GM23248 (cell line): ENCODE measurements around the gene SLMAP. TPM values are rescaled to one million over a fixed set of nuclear protein-coding genes. Genes with fewer than 3 reads are reported as not detected.
A peak's percentile ranks its signal among the peaks of the same experiment; 100 is the strongest.

Experiments used
- DNase-seq: peaks from one replicate; pipeline ENCODE4 v3.0.0-alpha.2; 2015
- H2AFZ ChIP-seq: fragments of 200-600 bp; sonication (generic); 2 replicates; pipeline ENCODE4 v1.6.1; 2016; ENCODE audit warnings: antibody characterized with exemption
- H3F3A ChIP-seq: fragments of 200-600 bp; sonication (generic); 2 replicates; pipeline ENCODE4 v1.6.1; 2016; ENCODE audit warnings: mild to moderate bottlenecking, antibody characterized with exemption, mixed run types; ENCODE audit not compliant: insufficient read depth
- H3K27ac ChIP-seq: fragments of 200-600 bp; sonication (generic); 2 replicates; pipeline ENCODE4 v1.5.1; 2016; ENCODE audit warnings: mild to moderate bottlenecking
- H3K27me3 ChIP-seq: fragments of 200-600 bp; sonication (generic); replicated peaks from 2 replicates; pipeline ENCODE4 v1.6.1; 2016; ENCODE audit warnings: mild to moderate bottlenecking; ENCODE audit not compliant: insufficient read depth
- H3K36me3 ChIP-seq: fragments of 200-600 bp; sonication (generic); 2 replicates; pipeline ENCODE4 v1.6.1; 2016; ENCODE audit warnings: low read depth, mild to moderate bottlenecking
- H3K4me1 ChIP-seq: fragments of 200-600 bp; sonication (generic); 2 replicates; pipeline ENCODE4 v1.6.1; 2016; ENCODE audit warnings: mild to moderate bottlenecking; ENCODE audit not compliant: insufficient read depth
- H3K4me2 ChIP-seq: fragments of 200-600 bp; sonication (generic); one replicate; pipeline ENCODE4 v1.6.1; 2016; ENCODE audit warnings: mild to moderate bottlenecking; ENCODE audit not compliant: unreplicated experiment
- H3K4me3 ChIP-seq: fragments of 200-600 bp; sonication (generic); 2 replicates; pipeline ENCODE4 v1.5.1; 2016; ENCODE audit warnings: mild to moderate bottlenecking
- H3K79me2 ChIP-seq: fragments of 200-600 bp; sonication (generic); 2 replicates; pipeline ENCODE4 v1.6.1; 2016; ENCODE audit warnings: mild to moderate bottlenecking; ENCODE audit not compliant: insufficient read depth
- H3K9ac ChIP-seq: fragments of 200-600 bp; sonication (generic); 2 replicates; pipeline ENCODE4 v1.6.1; 2016; ENCODE audit warnings: mild to moderate bottlenecking
- H3K9me2 ChIP-seq: fragments of 200-600 bp; sonication (generic); 2 replicates; pipeline ENCODE4 v1.6.1; 2016; ENCODE audit warnings: mixed run types, mild to moderate bottlenecking, moderate library complexity; ENCODE audit not compliant: insufficient read depth
- H3K9me3 ChIP-seq: fragments of 200-600 bp; sonication (generic); one replicate; pipeline ENCODE4 v1.6.1; 2017; ENCODE audit warnings: low read depth
- H4K20me1 ChIP-seq: fragments of 200-600 bp; sonication (generic); 2 replicates; pipeline ENCODE4 v1.6.0; 2016; ENCODE audit not compliant: insufficient read depth
- EZH2 ChIP-seq: fragments of 200-600 bp; sonication (generic); IDR thresholded peaks from 2 replicates; pipeline ENCODE4 v1.6.1; 2018; ENCODE audit warnings: antibody characterized with exemption, mild to moderate bottlenecking; ENCODE audit not compliant: insufficient read depth, poor library complexity, severe bottlenecking
- EZH2phosphoT487 ChIP-seq: fragments of 200-600 bp; sonication (generic); IDR thresholded peaks from 2 replicates; pipeline ENCODE4 v1.6.1; 2018; ENCODE audit warnings: antibody characterized with exemption, moderate library complexity, mild to moderate bottlenecking, low read depth; ENCODE audit not compliant: insufficient read depth
- WGBS, 2 experiments: methylation state at CpG; one replicate each; pipeline ENCODE4 v1.1.6; 2015 to 2017; ENCODE audit warnings: low lambda C conversion rate in 2 of 2, low coverage in 1 of 2; ENCODE audit errors: missing lambda C conversion rate in 2 of 2; 5-methylcytosine and 5-hydroxymethylcytosine counted together
- in situ Hi-C: fragments of 300-500 bp; cut with MboI; formaldehyde crosslinking; loops from 2 replicates; pipeline ENCODE4 v1.15.0; 2020
- polyA plus RNA-seq: library from polyadenylated mRNA; unstranded; fragments of >200 nt; fragmentation: Nextera tagmentation; extraction: Ambion mirVana; gene quantifications from 2 replicates; pipeline ENCODE4 v1.2.1, GENCODE V29; 2016
- total RNA-seq: library from RNA; depleted of rRNA; stranded (reverse); fragments of >200 nt; shearing (Covaris generic); gene quantifications from 2 replicates; pipeline ENCODE4 v1.2.3, GENCODE V29; 2014

The SLMAP gene
- total and polyA plus RNA-seq, 2 experiments from 2014 or later: 28.4 to 33.9 TPM

GRCh38 chr3:57852896-57853295, 96.8 kb downstream of the SLMAP start:
- Histone ChIP-seq H3F3A (no peaks in the 10 kb centered on the region), H4K20me1 (no peaks in the 10 kb centered on the region), H3K9me2 (no peaks in the 10 kb centered on the region), H3K27me3 (no peaks in the 10 kb centered on the region), H3K79me2 (no peaks in the 10 kb centered on the region), H3K4me1 (peaks cover 14% of the 10 kb centered on the region; the same call in 1 of the 2 replicates), H3K4me3 (no peak overlapping the region), H3K9me3 (no peaks in the 10 kb centered on the region), H3K27ac (no peak overlapping the region), H3K4me2 (no peak overlapping the region), H3K9ac (no peak overlapping the region), H3K36me3 (no peaks in the 10 kb centered on the region), H2AFZ (no peak overlapping the region)
- no peak for TF ChIP-seq EZH2
- no peak for TF ChIP-seq EZH2phosphoT487
- peak; percentile 54 for DNase-seq
- in situ Hi-C loops: no loop called here
- WGBS, 2 experiments: 96 to 100% methylated on average over 1 of the region's 1 CpG

- in situ Hi-C loops: no loop called here
- Histone ChIP-seq H3K27ac (peak overlapping the region; percentile 8; the same call in 1 of the 2 replicates), H3K36me3 (0 out of 2 replicates have a peak, but pooled peaks cover 3% of the 10 kb centered on the region), H3K27me3 (no peaks in the 10 kb centered on the region), H3F3A (no peaks in the 10 kb centered on the region), H3K4me2 (no peak overlapping the region), H2AFZ (no peak overlapping the region), H3K79me2 (no peaks in the 10 kb centered on the region), H3K9me3 (no peaks in the 10 kb centered on the region), H3K9ac (no peak overlapping the region), H3K4me1 (peaks cover 14% of the 10 kb centered on the region; the same call in 1 of the 2 replicates), H4K20me1 (no peaks in the 10 kb centered on the region), H3K4me3 (no peak overlapping the region), H3K9me2 (no peaks in the 10 kb centered on the region)
- peak; percentile 77 for DNase-seq
- TF ChIP-seq EZH2phosphoT487 (no peak), EZH2 (no peak)
- 91 to 100% methylated on average over 1 of the region's 1 CpG for WGBS, 2 experiments
These were observed 99.2 kb downstream of the SLMAP start for GRCh38 chr3:57855281-57855680.

GRCh38 chr3:57855943-57856342, 99.8 kb downstream of the SLMAP start:
- no peaks in the 10 kb centered on the region for H3K9me3 ChIP-seq
- H3K36me3 ChIP-seq: 0 out of 2 replicates have a peak, but pooled peaks cover 3% of the 10 kb centered on the region
- in situ Hi-C loops: no loop called here
- no peaks in the 10 kb centered on the region for H3K27me3 ChIP-seq
- H3K9me2 ChIP-seq: no peaks in the 10 kb centered on the region
- 79 to 84% methylated on average over 4 of the region's 4 CpGs for WGBS, 2 experiments
- H3K27ac ChIP-seq: peak overlapping the region; percentile 8; the same call in 1 of the 2 replicates
- peak; percentile 41 for DNase-seq
- no peak overlapping the region for H3K4me2 ChIP-seq
- H3K4me1 ChIP-seq: peaks cover 14% of the 10 kb centered on the region; the same call in 1 of the 2 replicates
- H3K4me3 ChIP-seq: no peak overlapping the region
- H4K20me1 ChIP-seq: no peaks in the 10 kb centered on the region
- no peak overlapping the region for H3K9ac ChIP-seq
- TF ChIP-seq EZH2: no peak
- no peak for TF ChIP-seq EZH2phosphoT487
- H3K79me2 ChIP-seq: no peaks in the 10 kb centered on the region
- no peak overlapping the region for H2AFZ ChIP-seq
- H3F3A ChIP-seq: no peaks in the 10 kb centered on the region

GRCh38 chr3:57856675-57857074, 100.6 kb downstream of the SLMAP start:
- Histone ChIP-seq H3K4me2 (no peak overlapping the region), H3K9me3 (no peaks in the 10 kb centered on the region), H3K36me3 (0 out of 2 replicates have a peak, but pooled peaks cover 3% of the 10 kb centered on the region), H4K20me1 (no peaks in the 10 kb centered on the region), H3K79me2 (no peaks in the 10 kb centered on the region), H3K4me3 (no peak overlapping the region), H3K27me3 (no peaks in the 10 kb centered on the region), H3F3A (no peaks in the 10 kb centered on the region), H3K4me1 (peaks cover 14% of the 10 kb centered on the region; the same call in 1 of the 2 replicates), H3K27ac (no peak overlapping the region), H2AFZ (no peak overlapping the region), H3K9me2 (no peaks in the 10 kb centered on the region), H3K9ac (no peak overlapping the region)
- TF ChIP-seq EZH2phosphoT487 (no peak), EZH2 (no peak)
- WGBS, 2 experiments: 49 to 58% methylated on average over 2 of the region's 2 CpGs
- DNase-seq: peak; percentile 57
- in situ Hi-C loops: no loop called here

- Histone ChIP-seq H3K9ac (no peak overlapping the region), H3K4me2 (no peak overlapping the region), H3F3A (peaks cover 9% of the 10 kb centered on the region; the same call in 1 of the 2 replicates), H3K79me2 (no peaks in the 10 kb centered on the region), H3K27ac (no peak overlapping the region), H3K27me3 (no peaks in the 10 kb centered on the region), H3K4me3 (no peak overlapping the region), H3K9me3 (no peaks in the 10 kb centered on the region), H4K20me1 (no peaks in the 10 kb centered on the region), H3K36me3 (peaks cover 6% of the 10 kb centered on the region; the same call in 1 of the 2 replicates), H2AFZ (no peak overlapping the region), H3K9me2 (no peaks in the 10 kb centered on the region), H3K4me1 (no peaks in the 10 kb centered on the region)
- TF ChIP-seq EZH2phosphoT487 (no peak), EZH2 (no peak)
- in situ Hi-C loops: no loop called here
- no peak for DNase-seq
These were observed 106.8 kb downstream of the SLMAP start for GRCh38 chr3:57862894-57863293.
